ENCODE results near the gene SHROOM4. TPM values are rescaled to one million over a fixed set of nuclear protein-coding genes. Genes with fewer than 3 reads are reported as not detected.

The SHROOM4 gene
- total and polyA plus RNA-seq, 9 of the 15 experiments (the other 6 are each of a cell fraction or from before 2014, with no cell fraction given) = not detected

DNA sequence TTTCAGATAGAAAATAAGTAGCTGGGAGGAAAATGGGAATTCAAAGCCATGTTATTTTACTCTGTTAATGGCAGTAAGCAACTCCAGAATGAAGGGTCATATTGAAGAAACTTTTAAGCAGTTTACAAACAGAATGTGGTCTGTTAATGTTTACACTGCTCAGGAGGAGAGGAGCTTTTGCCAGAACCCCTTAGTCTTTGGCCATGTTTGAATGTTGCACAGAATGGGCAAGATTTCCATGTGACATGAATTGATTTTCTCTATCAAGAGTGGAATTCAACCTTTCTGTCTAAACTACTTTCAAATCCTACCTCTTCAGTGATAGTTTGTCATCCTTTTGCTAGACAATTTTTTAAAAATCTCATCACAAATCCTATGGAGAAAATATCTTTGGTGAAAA lies 227.6 kb downstream of the SHROOM4 start:
- no peaks in the 10 kb centered on the region for H3K79me2 ChIP-seq (ENCODE audit: control insufficient read depth, insufficient read depth, low read length)
- H3K4me3 ChIP-seq = no peak overlapping the region
- no peaks in the 10 kb centered on the region for H3K27me3 ChIP-seq (ENCODE audit: control insufficient read depth in 2 of 2, insufficient read depth in 2 of 2, low read length in 2 of 2)
- no peak overlapping the region for H3K27ac ChIP-seq (ENCODE audit: extremely low read depth, low read depth, low read length)
- H3K4me1 ChIP-seq (replicated peaks in 1 of 2; ENCODE audit: control insufficient read depth in 2 of 2, insufficient read depth in 2 of 2, low read length in 2 of 2) = no peaks in the 10 kb centered on the region
- POLR2A ChIA-PET = no interaction called here
- FAIRE-seq (no peak), DNase-seq (ENCODE audit: extremely low read depth in 1 of 4, low spot score in 3 of 4) (no peak), ATAC-seq (no peak)
- no peaks in the 10 kb centered on the region for H4K20me1 ChIP-seq (replicated peaks; ENCODE audit: control insufficient read depth, insufficient read depth, low read length)
- H3K9ac ChIP-seq (ENCODE audit: insufficient read depth in 1 of 2, low read depth in 2 of 2, low read length in 2 of 2) = no peak overlapping the region
- no peak overlapping the region for H2AFZ ChIP-seq (ENCODE audit: low read depth, low read length)
- CTCF ChIA-PET (ENCODE audit: low intra/inter-chr PET ratio) = no interaction called here
- in situ Hi-C loops (cut with MboI) = loop anchor here (25.0 kb wide), 2 partner anchors 374 to 1949 kb away; partner anchors contain the start of genes AKAP4 and CCNB3
- TF ChIP-seq NR2F6 (CRISPR knock-in tag; IDR thresholded peaks at IDR 0.05) (no peak), RFX1 (IDR thresholded peaks at IDR 0.05) (no peak), MEIS2 (IDR thresholded peaks at IDR 0.05; ENCODE audit: partially characterized antibody) (no peak), MCM3 (IDR thresholded peaks at IDR 0.05) (no peak), ZNF311 (CRISPR knock-in tag; IDR thresholded peaks at IDR 0.05) (no peak), HDAC3 (IDR thresholded peaks at IDR 0.05; ENCODE audit: borderline replicate concordance, partially characterized antibody) (no peak), ZSCAN29 (IDR thresholded peaks at IDR 0.05) (no peak), HOXB6 (CRISPR knock-in tag; IDR thresholded peaks at IDR 0.05; ENCODE audit: borderline replicate concordance) (no peak)
- TF ChIP-seq, protein P1, sequence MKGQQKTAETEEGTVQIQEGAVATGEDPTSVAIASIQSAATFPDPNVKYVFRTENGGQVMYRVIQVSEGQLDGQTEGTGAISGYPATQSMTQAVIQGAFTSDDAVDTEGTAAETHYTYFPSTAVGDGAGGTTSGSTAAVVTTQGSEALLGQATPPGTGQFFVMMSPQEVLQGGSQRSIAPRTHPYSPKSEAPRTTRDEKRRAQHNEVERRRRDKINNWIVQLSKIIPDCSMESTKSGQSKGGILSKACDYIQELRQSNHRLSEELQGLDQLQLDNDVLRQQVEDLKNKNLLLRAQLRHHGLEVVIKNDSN (CRISPR knock-in tag; IDR thresholded peaks at IDR 0.05) = no peak
- TF ChIP-seq, protein P2, sequence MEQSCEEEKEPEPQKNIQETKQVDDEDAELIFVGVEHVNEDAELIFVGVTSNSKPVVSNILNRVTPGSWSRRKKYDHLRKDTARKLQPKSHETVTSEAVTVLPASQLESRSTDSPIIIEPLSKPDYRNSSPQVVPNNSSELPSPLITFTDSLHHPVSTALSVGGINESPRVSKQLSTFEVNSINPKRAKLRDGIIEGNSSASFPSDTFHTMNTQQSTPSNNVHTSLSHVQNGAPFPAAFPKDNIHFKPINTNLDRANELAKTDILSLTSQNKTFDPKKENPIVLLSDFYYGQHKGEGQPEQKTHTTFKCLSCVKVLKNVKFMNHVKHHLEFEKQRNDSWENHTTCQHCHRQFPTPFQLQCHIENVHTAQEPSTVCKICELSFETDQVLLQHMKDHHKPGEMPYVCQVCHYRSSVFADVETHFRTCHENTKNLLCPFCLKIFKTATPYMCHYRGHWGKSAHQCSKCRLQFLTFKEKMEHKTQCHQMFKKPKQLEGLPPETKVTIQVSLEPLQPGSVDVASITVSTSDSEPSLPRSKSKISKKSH (CRISPR knock-in tag; IDR thresholded peaks at IDR 0.05) = no peak
- TF ChIP-seq, protein P3, sequence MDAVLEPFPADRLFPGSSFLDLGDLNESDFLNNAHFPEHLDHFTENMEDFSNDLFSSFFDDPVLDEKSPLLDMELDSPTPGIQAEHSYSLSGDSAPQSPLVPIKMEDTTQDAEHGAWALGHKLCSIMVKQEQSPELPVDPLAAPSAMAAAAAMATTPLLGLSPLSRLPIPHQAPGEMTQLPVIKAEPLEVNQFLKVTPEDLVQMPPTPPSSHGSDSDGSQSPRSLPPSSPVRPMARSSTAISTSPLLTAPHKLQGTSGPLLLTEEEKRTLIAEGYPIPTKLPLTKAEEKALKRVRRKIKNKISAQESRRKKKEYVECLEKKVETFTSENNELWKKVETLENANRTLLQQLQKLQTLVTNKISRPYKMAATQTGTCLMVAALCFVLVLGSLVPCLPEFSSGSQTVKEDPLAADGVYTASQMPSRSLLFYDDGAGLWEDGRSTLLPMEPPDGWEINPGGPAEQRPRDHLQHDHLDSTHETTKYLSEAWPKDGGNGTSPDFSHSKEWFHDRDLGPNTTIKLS (IDR thresholded peaks at IDR 0.05; ENCODE audit: borderline replicate concordance, low read depth) = no peak
- TF ChIP-seq, protein P4, sequence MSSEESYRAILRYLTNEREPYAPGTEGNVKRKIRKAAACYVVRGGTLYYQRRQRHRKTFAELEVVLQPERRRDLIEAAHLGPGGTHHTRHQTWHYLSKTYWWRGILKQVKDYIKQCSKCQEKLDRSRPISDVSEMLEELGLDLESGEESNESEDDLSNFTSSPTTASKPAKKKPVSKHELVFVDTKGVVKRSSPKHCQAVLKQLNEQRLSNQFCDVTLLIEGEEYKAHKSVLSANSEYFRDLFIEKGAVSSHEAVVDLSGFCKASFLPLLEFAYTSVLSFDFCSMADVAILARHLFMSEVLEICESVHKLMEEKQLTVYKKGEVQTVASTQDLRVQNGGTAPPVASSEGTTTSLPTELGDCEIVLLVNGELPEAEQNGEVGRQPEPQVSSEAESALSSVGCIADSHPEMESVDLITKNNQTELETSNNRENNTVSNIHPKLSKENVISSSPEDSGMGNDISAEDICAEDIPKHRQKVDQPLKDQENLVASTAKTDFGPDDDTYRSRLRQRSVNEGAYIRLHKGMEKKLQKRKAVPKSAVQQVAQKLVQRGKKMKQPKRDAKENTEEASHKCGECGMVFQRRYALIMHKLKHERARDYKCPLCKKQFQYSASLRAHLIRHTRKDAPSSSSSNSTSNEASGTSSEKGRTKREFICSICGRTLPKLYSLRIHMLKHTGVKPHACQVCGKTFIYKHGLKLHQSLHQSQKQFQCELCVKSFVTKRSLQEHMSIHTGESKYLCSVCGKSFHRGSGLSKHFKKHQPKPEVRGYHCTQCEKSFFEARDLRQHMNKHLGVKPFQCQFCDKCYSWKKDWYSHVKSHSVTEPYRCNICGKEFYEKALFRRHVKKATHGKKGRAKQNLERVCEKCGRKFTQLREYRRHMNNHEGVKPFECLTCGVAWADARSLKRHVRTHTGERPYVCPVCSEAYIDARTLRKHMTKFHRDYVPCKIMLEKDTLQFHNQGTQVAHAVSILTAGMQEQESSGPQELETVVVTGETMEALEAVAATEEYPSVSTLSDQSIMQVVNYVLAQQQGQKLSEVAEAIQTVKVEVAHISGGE (CRISPR knock-in tag; IDR thresholded peaks at IDR 0.05) = no peak
- H3K9me3 ChIP-seq (replicated peaks; ENCODE audit: control insufficient read depth, insufficient read depth, low read depth, low read length) = no peaks in the 10 kb centered on the region
- no peaks in the 10 kb centered on the region for H3K9me1 ChIP-seq (ENCODE audit: control insufficient read depth, insufficient read depth, low read length)
- intact Hi-C loops (cut with micrococcal nuclease) = loop anchor here (10.0 kb wide), 1 partner anchor 252 kb away; no protein-coding TSS in a partner anchor
- H3K36me3 ChIP-seq (ENCODE audit: control insufficient read depth, insufficient read depth, low read length) = no peaks in the 10 kb centered on the region
- BruUV-seq (replicated peaks) = no TSS peak
- H3K4me2 ChIP-seq (ENCODE audit: insufficient read depth, low read length) = no peak overlapping the region

All from K562 (cell line).